ENCODE data around the gene RHOJ. TPM values are rescaled to one million over a fixed set of nuclear protein-coding genes. Genes with fewer than 3 reads are reported as not detected.

RHOJ gene
- total and polyA plus RNA-seq, 10 of the 15 experiments (the other 5 are each of a cell fraction or from before 2014, with no cell fraction given), result not detected

DNA sequence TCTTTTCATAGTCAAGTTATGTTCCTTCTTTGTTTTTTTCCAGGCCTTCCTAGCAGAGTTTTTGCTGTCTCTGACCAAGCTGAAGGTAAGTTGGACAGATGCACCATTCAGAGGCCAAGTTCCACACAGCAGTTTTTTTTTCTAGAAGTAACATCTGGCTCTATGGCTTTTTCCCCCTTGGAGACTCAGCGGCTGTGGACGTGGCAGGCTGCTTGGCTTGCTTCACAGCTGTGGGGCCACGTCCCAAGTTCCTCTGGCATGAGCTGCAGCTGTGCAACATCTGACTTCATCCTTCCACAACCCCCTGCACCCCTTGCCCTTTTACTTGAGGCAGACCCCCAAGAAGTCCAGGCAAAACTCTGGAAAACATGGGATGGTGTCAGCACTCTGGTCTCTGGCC, 24.2 kb upstream of the RHOJ start:
- H3K27me3 ChIP-seq (replicated peaks in 1 of 2; ENCODE audit: control insufficient read depth in 2 of 2, insufficient read depth in 2 of 2, low read length in 1 of 2), result no peaks in the 10 kb centered on the region
- BruUV-seq (replicated peaks), result no TSS peak
- no peak overlapping the region for H3K4me2 ChIP-seq (ENCODE audit: control insufficient read depth, insufficient read depth)
- intact Hi-C loops (cut with micrococcal nuclease; ENCODE audit: unreplicated experiment), result no loop called here
- WGBS (ENCODE audit: insufficient coverage, insufficient replicate concordance, low lambda C conversion rate, missing lambda C conversion rate), result 29% methylated on average over 3 of the region's 3 CpGs
- ChIA-PET RAD21 (ENCODE audit: unreplicated experiment) (no interaction called here), SMC1A (ENCODE audit: uncharacterized antibody, unreplicated experiment) (no interaction called here), CTCF (no interaction called here), POLR2A (no interaction called here)
- no peak overlapping the region for H2AFZ ChIP-seq (ENCODE audit: control insufficient read depth, low read depth, low read length)
- FAIRE-seq (no peak), ATAC-seq (no peak), DNase-seq (ENCODE audit: low read depth, low spot score) (no peak)
- no peak overlapping the region for H3K9ac ChIP-seq (ENCODE audit: control insufficient read depth, insufficient read depth, low read length)
- no peak overlapping the region for H3K27ac ChIP-seq (ENCODE audit: control insufficient read depth, insufficient read depth)
- no peak overlapping the region for H3K4me3 ChIP-seq
- H3K9me3 ChIP-seq (replicated peaks; ENCODE audit: control insufficient read depth, insufficient read depth, low read length), result no peaks in the 10 kb centered on the region
- no peaks in the 10 kb centered on the region for H3K36me3 ChIP-seq (ENCODE audit: control insufficient read depth in 2 of 2, insufficient read depth in 2 of 2, low read length in 1 of 2)
- no peaks in the 10 kb centered on the region for H3K79me2 ChIP-seq (ENCODE audit: control insufficient read depth, insufficient read depth, low read length)
- H4K20me1 ChIP-seq (ENCODE audit: control insufficient read depth, insufficient read depth), result no peaks in the 10 kb centered on the region
- in situ Hi-C loops (cut with MboI), result no loop called here
- H3K4me1 ChIP-seq (ENCODE audit: control insufficient read depth, insufficient read depth, low read length), result no peaks in the 10 kb centered on the region
- TF ChIP-seq MTA3 (IDR thresholded peaks at IDR 0.05; ENCODE audit: borderline replicate concordance, low read length) (no peak), SRF (IDR thresholded peaks at IDR 0.05; ENCODE audit: low read depth in 2 of 2, low read length in 2 of 2) (no peak), TARDBP (IDR thresholded peaks at IDR 0.05; ENCODE audit: borderline replicate concordance) (no peak), SUPT20H (IDR thresholded peaks at IDR 0.05; ENCODE audit: borderline replicate concordance, control insufficient read depth, low read depth, low read length) (no peak), IRF4 (IDR thresholded peaks at IDR 0.05; ENCODE audit: low read depth, low read length) (no peak), NFYB (IDR thresholded peaks at IDR 0.05; ENCODE audit: insufficient read depth, low read depth, low read length) (no peak), HCFC1 (IDR thresholded peaks at IDR 0.05; ENCODE audit: low read length) (no peak), TCF12 (IDR thresholded peaks at IDR 0.05; ENCODE audit: low read depth, low read length) (no peak), LARP7 (IDR thresholded peaks at IDR 0.05) (no peak), EZH2 (IDR thresholded peaks at IDR 0.05; ENCODE audit: borderline replicate concordance, control insufficient read depth, low read depth, low read length) (no peak)
- TF ChIP-seq, protein P1, sequence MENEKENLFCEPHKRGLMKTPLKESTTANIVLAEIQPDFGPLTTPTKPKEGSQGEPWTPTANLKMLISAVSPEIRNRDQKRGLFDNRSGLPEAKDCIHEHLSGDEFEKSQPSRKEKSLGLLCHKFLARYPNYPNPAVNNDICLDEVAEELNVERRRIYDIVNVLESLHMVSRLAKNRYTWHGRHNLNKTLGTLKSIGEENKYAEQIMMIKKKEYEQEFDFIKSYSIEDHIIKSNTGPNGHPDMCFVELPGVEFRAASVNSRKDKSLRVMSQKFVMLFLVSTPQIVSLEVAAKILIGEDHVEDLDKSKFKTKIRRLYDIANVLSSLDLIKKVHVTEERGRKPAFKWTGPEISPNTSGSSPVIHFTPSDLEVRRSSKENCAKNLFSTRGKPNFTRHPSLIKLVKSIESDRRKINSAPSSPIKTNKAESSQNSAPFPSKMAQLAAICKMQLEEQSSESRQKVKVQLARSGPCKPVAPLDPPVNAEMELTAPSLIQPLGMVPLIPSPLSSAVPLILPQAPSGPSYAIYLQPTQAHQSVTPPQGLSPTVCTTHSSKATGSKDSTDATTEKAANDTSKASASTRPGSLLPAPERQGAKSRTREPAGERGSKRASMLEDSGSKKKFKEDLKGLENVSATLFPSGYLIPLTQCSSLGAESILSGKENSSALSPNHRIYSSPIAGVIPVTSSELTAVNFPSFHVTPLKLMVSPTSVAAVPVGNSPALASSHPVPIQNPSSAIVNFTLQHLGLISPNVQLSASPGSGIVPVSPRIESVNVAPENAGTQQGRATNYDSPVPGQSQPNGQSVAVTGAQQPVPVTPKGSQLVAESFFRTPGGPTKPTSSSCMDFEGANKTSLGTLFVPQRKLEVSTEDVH (IDR thresholded peaks at IDR 0.05; ENCODE audit: low read depth, partially characterized antibody), result no peak
- TF ChIP-seq, protein P2, sequence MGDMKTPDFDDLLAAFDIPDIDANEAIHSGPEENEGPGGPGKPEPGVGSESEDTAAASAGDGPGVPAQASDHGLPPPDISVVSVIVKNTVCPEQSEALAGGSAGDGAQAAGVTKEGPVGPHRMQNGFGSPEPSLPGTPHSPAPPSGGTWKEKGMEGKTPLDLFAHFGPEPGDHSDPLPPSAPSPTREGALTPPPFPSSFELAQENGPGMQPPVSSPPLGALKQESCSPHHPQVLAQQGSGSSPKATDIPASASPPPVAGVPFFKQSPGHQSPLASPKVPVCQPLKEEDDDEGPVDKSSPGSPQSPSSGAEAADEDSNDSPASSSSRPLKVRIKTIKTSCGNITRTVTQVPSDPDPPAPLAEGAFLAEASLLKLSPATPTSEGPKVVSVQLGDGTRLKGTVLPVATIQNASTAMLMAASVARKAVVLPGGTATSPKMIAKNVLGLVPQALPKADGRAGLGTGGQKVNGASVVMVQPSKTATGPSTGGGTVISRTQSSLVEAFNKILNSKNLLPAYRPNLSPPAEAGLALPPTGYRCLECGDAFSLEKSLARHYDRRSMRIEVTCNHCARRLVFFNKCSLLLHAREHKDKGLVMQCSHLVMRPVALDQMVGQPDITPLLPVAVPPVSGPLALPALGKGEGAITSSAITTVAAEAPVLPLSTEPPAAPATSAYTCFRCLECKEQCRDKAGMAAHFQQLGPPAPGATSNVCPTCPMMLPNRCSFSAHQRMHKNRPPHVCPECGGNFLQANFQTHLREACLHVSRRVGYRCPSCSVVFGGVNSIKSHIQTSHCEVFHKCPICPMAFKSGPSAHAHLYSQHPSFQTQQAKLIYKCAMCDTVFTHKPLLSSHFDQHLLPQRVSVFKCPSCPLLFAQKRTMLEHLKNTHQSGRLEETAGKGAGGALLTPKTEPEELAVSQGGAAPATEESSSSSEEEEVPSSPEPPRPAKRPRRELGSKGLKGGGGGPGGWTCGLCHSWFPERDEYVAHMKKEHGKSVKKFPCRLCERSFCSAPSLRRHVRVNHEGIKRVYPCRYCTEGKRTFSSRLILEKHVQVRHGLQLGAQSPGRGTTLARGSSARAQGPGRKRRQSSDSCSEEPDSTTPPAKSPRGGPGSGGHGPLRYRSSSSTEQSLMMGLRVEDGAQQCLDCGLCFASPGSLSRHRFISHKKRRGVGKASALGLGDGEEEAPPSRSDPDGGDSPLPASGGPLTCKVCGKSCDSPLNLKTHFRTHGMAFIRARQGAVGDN (IDR thresholded peaks at IDR 0.05), result no peak
- TF ChIP-seq, protein P3, sequence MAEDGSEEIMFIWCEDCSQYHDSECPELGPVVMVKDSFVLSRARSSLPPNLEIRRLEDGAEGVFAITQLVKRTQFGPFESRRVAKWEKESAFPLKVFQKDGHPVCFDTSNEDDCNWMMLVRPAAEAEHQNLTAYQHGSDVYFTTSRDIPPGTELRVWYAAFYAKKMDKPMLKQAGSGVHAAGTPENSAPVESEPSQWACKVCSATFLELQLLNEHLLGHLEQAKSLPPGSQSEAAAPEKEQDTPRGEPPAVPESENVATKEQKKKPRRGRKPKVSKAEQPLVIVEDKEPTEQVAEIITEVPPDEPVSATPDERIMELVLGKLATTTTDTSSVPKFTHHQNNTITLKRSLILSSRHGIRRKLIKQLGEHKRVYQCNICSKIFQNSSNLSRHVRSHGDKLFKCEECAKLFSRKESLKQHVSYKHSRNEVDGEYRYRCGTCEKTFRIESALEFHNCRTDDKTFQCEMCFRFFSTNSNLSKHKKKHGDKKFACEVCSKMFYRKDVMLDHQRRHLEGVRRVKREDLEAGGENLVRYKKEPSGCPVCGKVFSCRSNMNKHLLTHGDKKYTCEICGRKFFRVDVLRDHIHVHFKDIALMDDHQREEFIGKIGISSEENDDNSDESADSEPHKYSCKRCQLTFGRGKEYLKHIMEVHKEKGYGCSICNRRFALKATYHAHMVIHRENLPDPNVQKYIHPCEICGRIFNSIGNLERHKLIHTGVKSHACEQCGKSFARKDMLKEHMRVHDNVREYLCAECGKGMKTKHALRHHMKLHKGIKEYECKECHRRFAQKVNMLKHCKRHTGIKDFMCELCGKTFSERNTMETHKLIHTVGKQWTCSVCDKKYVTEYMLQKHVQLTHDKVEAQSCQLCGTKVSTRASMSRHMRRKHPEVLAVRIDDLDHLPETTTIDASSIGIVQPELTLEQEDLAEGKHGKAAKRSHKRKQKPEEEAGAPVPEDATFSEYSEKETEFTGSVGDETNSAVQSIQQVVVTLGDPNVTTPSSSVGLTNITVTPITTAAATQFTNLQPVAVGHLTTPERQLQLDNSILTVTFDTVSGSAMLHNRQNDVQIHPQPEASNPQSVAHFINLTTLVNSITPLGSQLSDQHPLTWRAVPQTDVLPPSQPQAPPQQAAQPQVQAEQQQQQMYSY (CRISPR knock-in tag; IDR thresholded peaks at IDR 0.05), result no peak
- TF ChIP-seq, protein P4, sequence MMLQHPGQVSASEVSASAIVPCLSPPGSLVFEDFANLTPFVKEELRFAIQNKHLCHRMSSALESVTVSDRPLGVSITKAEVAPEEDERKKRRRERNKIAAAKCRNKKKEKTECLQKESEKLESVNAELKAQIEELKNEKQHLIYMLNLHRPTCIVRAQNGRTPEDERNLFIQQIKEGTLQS (IDR thresholded peaks at IDR 0.05; ENCODE audit: borderline replicate concordance, extremely low read depth, low read depth, low read length), result no peak
